HEK293 (cell line): ENCODE measurements around the gene EIF4E1B.

Source experiments
- ATF2 ChIP-seq: fragments of 450-650 bp; formaldehyde crosslinking; IDR thresholded peaks from 2 replicates; pipeline ENCODE4 v1.5.1; 2016; ENCODE audit warnings: missing biosample characterization, missing genetic modification characterization, low read depth
- CTCF ChIP-seq: fragments of 450-650 bp; formaldehyde crosslinking; IDR thresholded peaks from 2 replicates; pipeline ENCODE4 v1.5.1; 2016; ENCODE audit warnings: missing biosample characterization, missing genetic modification characterization
- EGR2 ChIP-seq: fragments of 450-650 bp; formaldehyde crosslinking; IDR thresholded peaks from 2 replicates; pipeline ENCODE4 v1.5.1; 2016; ENCODE audit warnings: low read depth, missing biosample characterization, missing genetic modification characterization
- GLIS1 ChIP-seq: fragments of 450-650 bp; formaldehyde crosslinking; IDR thresholded peaks from 2 replicates; pipeline ENCODE4 v1.5.1; 2016; ENCODE audit warnings: missing biosample characterization, missing genetic modification characterization
- HOXC10 ChIP-seq: sonication (generic); formaldehyde crosslinking; IDR thresholded peaks from 2 replicates; pipeline ENCODE4 v1.8.1; 2023; ENCODE audit warnings: mild to moderate bottlenecking, missing genetic modification reagents
- KLF7 ChIP-seq: fragments of 450-650 bp; formaldehyde crosslinking; IDR thresholded peaks from 2 replicates; pipeline ENCODE4 v1.5.1; 2016; ENCODE audit warnings: missing biosample characterization, missing genetic modification characterization, borderline replicate concordance
- PRDM1 ChIP-seq: fragments of 450-650 bp; formaldehyde crosslinking; IDR thresholded peaks from 2 replicates; pipeline ENCODE4; 2016; ENCODE audit warnings: missing biosample characterization, missing genetic modification characterization
- PRDM10 ChIP-seq: fragments of 450-650 bp; formaldehyde crosslinking; IDR thresholded peaks from 2 replicates; pipeline ENCODE4 v1.5.1; 2016; ENCODE audit warnings: missing biosample characterization, missing genetic modification characterization
- SCRT1 ChIP-seq: fragments of 450-650 bp; formaldehyde crosslinking; IDR thresholded peaks from 2 replicates; pipeline ENCODE4 v1.5.1; 2016; ENCODE audit warnings: missing biosample characterization, missing genetic modification characterization, borderline replicate concordance
- SP3 ChIP-seq: fragments of 450-650 bp; formaldehyde crosslinking; IDR thresholded peaks from 2 replicates; pipeline ENCODE4 v1.5.1; 2016; ENCODE audit warnings: missing biosample characterization, missing genetic modification characterization
- SP7 ChIP-seq: fragments of 450-650 bp; formaldehyde crosslinking; IDR thresholded peaks from 2 replicates; pipeline ENCODE4 v1.5.1; 2016; ENCODE audit warnings: missing biosample characterization, missing genetic modification characterization
- ZBTB11 ChIP-seq: fragments of 450-650 bp; formaldehyde crosslinking; conservative IDR thresholded peaks from 2 replicates; pipeline ENCODE4 v1.5.1; 2016; ENCODE audit warnings: low read depth, missing biosample characterization, missing genetic modification characterization
- ZBTB21 ChIP-seq: fragments of 450-650 bp; formaldehyde crosslinking; IDR thresholded peaks from 2 replicates; pipeline ENCODE4 v1.5.1; 2017; ENCODE audit warnings: missing biosample characterization, missing genetic modification characterization
- ZFP3 ChIP-seq: fragments of 450-650 bp; formaldehyde crosslinking; IDR thresholded peaks from 2 replicates; pipeline ENCODE4 v1.5.1; 2016; ENCODE audit warnings: low read depth, missing biosample characterization, missing genetic modification characterization
- ZNF10 ChIP-seq: fragments of 450-650 bp; formaldehyde crosslinking; IDR thresholded peaks from 2 replicates; pipeline ENCODE4 v1.5.1; 2017; ENCODE audit warnings: missing biosample characterization, missing genetic modification characterization
- ZNF114 ChIP-seq: fragments of 450-650 bp; formaldehyde crosslinking; IDR thresholded peaks from 2 replicates; pipeline ENCODE4 v1.5.0; 2017; ENCODE audit warnings: missing biosample characterization, missing genetic modification characterization
- ZNF121 ChIP-seq: fragments of 450-650 bp; formaldehyde crosslinking; IDR thresholded peaks from 2 replicates; pipeline ENCODE4 v1.5.1; 2016; ENCODE audit warnings: missing biosample characterization, missing genetic modification characterization
- ZNF335 ChIP-seq: fragments of 450-650 bp; formaldehyde crosslinking; conservative IDR thresholded peaks from 2 replicates; pipeline ENCODE4 v1.5.1; 2016; ENCODE audit warnings: missing biosample characterization, missing genetic modification characterization
- ZNF394 ChIP-seq: fragments of 450-650 bp; formaldehyde crosslinking; IDR thresholded peaks from 2 replicates; pipeline ENCODE4 v1.5.1; 2016; ENCODE audit warnings: missing biosample characterization, missing genetic modification characterization, mild to moderate bottlenecking, moderate library complexity, borderline replicate concordance
- ZNF423 ChIP-seq: fragments of 450-650 bp; formaldehyde crosslinking; IDR thresholded peaks from 2 replicates; pipeline ENCODE4 v1.5.1; 2016; ENCODE audit warnings: missing biosample characterization, missing genetic modification characterization
- ZNF529 ChIP-seq: fragments of 450-650 bp; formaldehyde crosslinking; IDR thresholded peaks from 2 replicates; pipeline ENCODE4 v1.5.1; 2017; ENCODE audit warnings: missing genetic modification characterization, missing biosample characterization; ENCODE audit not compliant: insufficient replicate concordance
- ZNF561 ChIP-seq: fragments of 450-650 bp; IDR thresholded peaks from 2 replicates; pipeline ENCODE4 v1.5.1; 2018; ENCODE audit warnings: missing biosample characterization, missing genetic modification characterization, borderline replicate concordance
- ZNF600 ChIP-seq: fragments of 450-650 bp; formaldehyde crosslinking; IDR thresholded peaks from 2 replicates; pipeline ENCODE4 v1.5.1; 2016; ENCODE audit warnings: missing biosample characterization, missing genetic modification characterization
- ZNF623 ChIP-seq: fragments of 450-650 bp; formaldehyde crosslinking; IDR thresholded peaks from 2 replicates; pipeline ENCODE4 v1.5.1; 2016; ENCODE audit warnings: missing biosample characterization, missing genetic modification characterization
- ZNF692 ChIP-seq: fragments of 450-650 bp; formaldehyde crosslinking; IDR thresholded peaks from 2 replicates; pipeline ENCODE4 v1.5.1; 2016; ENCODE audit warnings: missing biosample characterization, missing genetic modification characterization
- ZNF785 ChIP-seq: fragments of 450-650 bp; formaldehyde crosslinking; IDR thresholded peaks from 2 replicates; pipeline ENCODE4 v1.5.1; 2016; ENCODE audit warnings: missing biosample characterization, missing genetic modification characterization
- ZNF830 ChIP-seq: fragments of 450-650 bp; IDR thresholded peaks from 2 replicates; pipeline ENCODE4 v1.5.0; 2018; ENCODE audit warnings: missing biosample characterization, missing genetic modification characterization, low read depth, mild to moderate bottlenecking, moderate library complexity
- ZNF837 ChIP-seq: fragments of 450-650 bp; formaldehyde crosslinking; IDR thresholded peaks from 2 replicates; pipeline ENCODE4 v1.5.1; 2016; ENCODE audit warnings: missing biosample characterization, missing genetic modification characterization
- ZSCAN23 ChIP-seq: fragments of 450-650 bp; formaldehyde crosslinking; IDR thresholded peaks from 2 replicates; pipeline ENCODE4 v1.5.1; 2016; ENCODE audit warnings: missing biosample characterization, missing genetic modification characterization

Gene EIF4E1B

GRCh38 chr5:176608937-176609723 is 21.3 kb upstream of the EIF4E1B start (continued):
- no peak for TF ChIP-seq PRDM10
- no peak for TF ChIP-seq ZFP3 (tag by site-specific recombination)
- TF ChIP-seq ZNF600 (tag by site-specific recombination): peak; percentile 69
- TF ChIP-seq ZNF623 (tag by site-specific recombination): no peak
- TF ChIP-seq ZNF114 (tag by site-specific recombination): no peak
- TF ChIP-seq SP3 (tag by site-specific recombination): 0 out of 2 replicates have a peak, but pooled peaks have one; percentile 34
- no peak for TF ChIP-seq ZBTB11 (tag by site-specific recombination)
- no peak for TF ChIP-seq HOXC10
- TF ChIP-seq ZNF529 (tag by site-specific recombination): no peak
- TF ChIP-seq ZNF830: no peak
- no peak for TF ChIP-seq ZNF561
- peak; percentile 27; the same call in 1 of the 2 replicates for TF ChIP-seq ZNF335
- TF ChIP-seq SCRT1 (tag by site-specific recombination): 0 out of 2 replicates have a peak, but pooled peaks have one; percentile 58
- no peak for TF ChIP-seq PRDM1 (tag by site-specific recombination)
- no peak for TF ChIP-seq ATF2 (tag by site-specific recombination)
- no peak for TF ChIP-seq CTCF
- no peak for TF ChIP-seq ZNF10 (tag by site-specific recombination)
- TF ChIP-seq ZSCAN23: no peak
- TF ChIP-seq ZNF121: no peak
- TF ChIP-seq KLF7 (tag by site-specific recombination): no peak
- peak; percentile 66 for TF ChIP-seq GLIS1
- TF ChIP-seq ZNF692: no peak
- peak; percentile 42 for TF ChIP-seq SP7 (tag by site-specific recombination)
- peak; percentile 59 for TF ChIP-seq EGR2 (tag by site-specific recombination)
- TF ChIP-seq ZNF394 (tag by site-specific recombination): no peak
- no peak for TF ChIP-seq ZNF423 (tag by site-specific recombination)
- TF ChIP-seq ZNF785 (tag by site-specific recombination): no peak
- TF ChIP-seq ZBTB21 (tag by site-specific recombination): no peak
- TF ChIP-seq ZNF837 (tag by site-specific recombination): no peak; the same call in 1 of the 2 replicates
